Hematopoietic multipotent progenitor cell treated with erythropoietin and hydrocortisone succinate and interleukin-3 and kit ligand, for 4 days (in vitro differentiated cells): Measurements from ENCODE around the gene TMEM203.

Source experiments
- DNase-seq: peaks from one replicate; pipeline ENCODE4 v3.0.0-alpha.2; 2015

The TMEM203 gene

GRCh38 chr9:137217276-137218211, 12.1 kb upstream of the TMEM203 start:
- no peak for DNase-seq

GRCh38 chr9:137216188-137216965, 10.9 kb upstream of the TMEM203 start:
- no peak for DNase-seq

- no peak for DNase-seq
Measured at GRCh38 chr9:137215196-137215986, 9.9 kb upstream of the TMEM203 start.

GRCh38 chr9:137214620-137215019, 9.2 kb upstream of the TMEM203 start:
- DNase-seq = no peak

GRCh38 chr9:137213160-137214060, 8.0 kb upstream of the TMEM203 start:
- DNase-seq = no peak

GRCh38 chr9:137212520-137212919, 7.1 kb upstream of the TMEM203 start:
- DNase-seq = no peak

GRCh38 chr9:137211532-137211931, 6.1 kb upstream of the TMEM203 start:
- DNase-seq = no peak

GRCh38 chr9:137206602-137207001, 1.2 kb upstream of the TMEM203 start:
- no peak for DNase-seq

- DNase-seq = no peak
Measured at GRCh38 chr9:137204731-137205125, 720 bp downstream of the TMEM203 start.

- no peak for DNase-seq
Measured at GRCh38 chr9:137202966-137203365, 2.5 kb downstream of the TMEM203 start.

GRCh38 chr9:137201205-137201868, 4.1 kb downstream of the TMEM203 start:
- DNase-seq = no peak

- peak; percentile 100 for DNase-seq
Measured at GRCh38 chr9:137200311-137201204, 4.9 kb downstream of the TMEM203 start, which contains the start of gene TPRN. Gene TPRN (minus strand): TSS chr9:137200741. CDS start chr9:137200711, 30 bp downstream.

GRCh38 chr9:137199411-137200121, 5.9 kb downstream of the TMEM203 start:
- DNase-seq = no peak

- DNase-seq = no peak
Measured at GRCh38 chr9:137198902-137199283, 6.6 kb downstream of the TMEM203 start.

- DNase-seq = no peak
Measured at GRCh38 chr9:137198051-137198901, 7.2 kb downstream of the TMEM203 start.

GRCh38 chr9:137195525-137196220, 9.8 kb downstream of the TMEM203 start:
- DNase-seq = no peak

GRCh38 chr9:137194909-137195308, 10.5 kb downstream of the TMEM203 start:
- DNase-seq = no peak

GRCh38 chr9:137194388-137194787, 11.1 kb downstream of the TMEM203 start:
- no peak for DNase-seq
